Hepatocyte (in vitro differentiated cells): ENCODE measurements around the gene SLC19A3.

Experiments
- EZH2 ChIP-seq: fragments of 200-600 bp; sonication (generic); IDR thresholded peaks from 2 replicates; pipeline ENCODE4 v1.6.1; 2016; ENCODE audit warnings: antibody characterized with exemption, mild to moderate bottlenecking, borderline replicate concordance
- EZH2phosphoT487 ChIP-seq: fragments of 200-600 bp; sonication (generic); IDR thresholded peaks from one replicate; pipeline ENCODE4 v1.6.1; 2018; ENCODE audit warnings: antibody characterized with exemption, mild to moderate bottlenecking, low read depth, moderate library complexity; ENCODE audit not compliant: unreplicated experiment, severe bottlenecking
- TF ChIP-seq, protein P1 (sequence below): fragments of 200-600 bp; sonication (generic); IDR thresholded peaks from 2 replicates; pipeline ENCODE4 v1.5.1; 2016; ENCODE audit warnings: antibody characterized with exemption, mild to moderate bottlenecking; ENCODE audit not compliant: poor library complexity

DNA sequence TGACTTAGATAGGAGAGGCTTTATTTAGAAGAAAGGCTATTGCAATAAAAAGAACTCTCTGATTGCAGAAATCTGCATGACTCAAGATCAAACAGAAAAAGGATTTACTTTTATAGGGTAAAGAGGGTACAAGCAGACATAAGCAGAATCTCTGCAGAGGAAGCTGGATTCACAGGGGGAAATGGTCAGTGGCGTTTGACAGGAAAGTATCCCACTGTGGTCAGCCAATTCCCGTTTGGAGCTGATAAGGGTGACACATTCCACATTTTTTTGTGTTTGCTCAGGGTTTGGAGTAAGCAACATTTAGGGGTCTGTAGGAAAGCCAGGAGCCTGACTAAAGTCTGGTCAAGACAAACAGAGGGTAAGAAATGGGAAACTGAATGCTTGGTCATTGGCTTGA lies 75.2 kb downstream of the SLC19A3 start:
- TF ChIP-seq EZH2 (no peak), EZH2phosphoT487 (no peak)
- TF ChIP-seq, protein P1, sequence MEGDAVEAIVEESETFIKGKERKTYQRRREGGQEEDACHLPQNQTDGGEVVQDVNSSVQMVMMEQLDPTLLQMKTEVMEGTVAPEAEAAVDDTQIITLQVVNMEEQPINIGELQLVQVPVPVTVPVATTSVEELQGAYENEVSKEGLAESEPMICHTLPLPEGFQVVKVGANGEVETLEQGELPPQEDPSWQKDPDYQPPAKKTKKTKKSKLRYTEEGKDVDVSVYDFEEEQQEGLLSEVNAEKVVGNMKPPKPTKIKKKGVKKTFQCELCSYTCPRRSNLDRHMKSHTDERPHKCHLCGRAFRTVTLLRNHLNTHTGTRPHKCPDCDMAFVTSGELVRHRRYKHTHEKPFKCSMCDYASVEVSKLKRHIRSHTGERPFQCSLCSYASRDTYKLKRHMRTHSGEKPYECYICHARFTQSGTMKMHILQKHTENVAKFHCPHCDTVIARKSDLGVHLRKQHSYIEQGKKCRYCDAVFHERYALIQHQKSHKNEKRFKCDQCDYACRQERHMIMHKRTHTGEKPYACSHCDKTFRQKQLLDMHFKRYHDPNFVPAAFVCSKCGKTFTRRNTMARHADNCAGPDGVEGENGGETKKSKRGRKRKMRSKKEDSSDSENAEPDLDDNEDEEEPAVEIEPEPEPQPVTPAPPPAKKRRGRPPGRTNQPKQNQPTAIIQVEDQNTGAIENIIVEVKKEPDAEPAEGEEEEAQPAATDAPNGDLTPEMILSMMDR: no peak
